ENCODE data around the gene SWT1. TPM values are rescaled to one million over a fixed set of nuclear protein-coding genes. Genes with fewer than 3 reads are reported as not detected.

SWT1 gene
- total RNA-seq, 3 donors from 2014 or later (not counting 1 experiment from before 2014, with no cell fraction given) = 4.0 to 5.3 (median 5.1) TPM

DNA sequence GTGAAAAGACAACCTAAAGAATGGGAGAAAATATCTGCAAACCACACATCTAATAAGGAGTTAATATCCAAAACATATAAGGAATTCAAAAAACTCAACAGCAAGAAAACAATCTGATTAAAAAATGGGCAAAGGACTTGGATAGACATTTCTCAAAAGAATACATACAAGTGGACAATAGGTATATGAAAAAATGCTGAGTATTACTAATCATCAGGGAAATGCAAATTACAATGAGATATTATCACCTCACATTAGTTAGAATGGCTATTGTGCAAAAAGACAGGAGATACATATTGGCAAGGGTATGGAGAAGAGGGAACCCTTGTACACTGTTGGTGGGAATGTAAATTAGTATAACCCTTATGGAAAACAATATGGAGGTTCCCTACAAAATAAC is 45.1 kb upstream of the SWT1 start:
- DNase-seq (no peak), ATAC-seq (no peak)
- Mint-ChIP-seq H3K4me3 (no peak overlapping the region), H3K4me1 (no peaks in the 10 kb centered on the region), H3K9me3 (peaks cover 4 to 8% of the 10 kb centered on the region in 2 donors), H3K27ac (no peak overlapping the region), H3K27me3 (ENCODE audit: low read depth in 2 of 2) (no peaks in the 10 kb centered on the region), H3K36me3 (peaks cover 18% of the 10 kb centered on the region)
- H3K36me3 ChIP-seq (ENCODE audit: control insufficient read depth, insufficient read depth, low read length) = peaks cover 2% of the 10 kb centered on the region
- no peaks in the 10 kb centered on the region for H3K27me3 ChIP-seq (ENCODE audit: control insufficient read depth, insufficient read depth, low read length)
- intact Hi-C loops (cut with micrococcal nuclease) = no loop called here
- TF ChIP-seq, protein P1, sequence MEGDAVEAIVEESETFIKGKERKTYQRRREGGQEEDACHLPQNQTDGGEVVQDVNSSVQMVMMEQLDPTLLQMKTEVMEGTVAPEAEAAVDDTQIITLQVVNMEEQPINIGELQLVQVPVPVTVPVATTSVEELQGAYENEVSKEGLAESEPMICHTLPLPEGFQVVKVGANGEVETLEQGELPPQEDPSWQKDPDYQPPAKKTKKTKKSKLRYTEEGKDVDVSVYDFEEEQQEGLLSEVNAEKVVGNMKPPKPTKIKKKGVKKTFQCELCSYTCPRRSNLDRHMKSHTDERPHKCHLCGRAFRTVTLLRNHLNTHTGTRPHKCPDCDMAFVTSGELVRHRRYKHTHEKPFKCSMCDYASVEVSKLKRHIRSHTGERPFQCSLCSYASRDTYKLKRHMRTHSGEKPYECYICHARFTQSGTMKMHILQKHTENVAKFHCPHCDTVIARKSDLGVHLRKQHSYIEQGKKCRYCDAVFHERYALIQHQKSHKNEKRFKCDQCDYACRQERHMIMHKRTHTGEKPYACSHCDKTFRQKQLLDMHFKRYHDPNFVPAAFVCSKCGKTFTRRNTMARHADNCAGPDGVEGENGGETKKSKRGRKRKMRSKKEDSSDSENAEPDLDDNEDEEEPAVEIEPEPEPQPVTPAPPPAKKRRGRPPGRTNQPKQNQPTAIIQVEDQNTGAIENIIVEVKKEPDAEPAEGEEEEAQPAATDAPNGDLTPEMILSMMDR (IDR thresholded peaks at IDR 0.05) = no peak
- no peaks in the 10 kb centered on the region for H3K4me1 ChIP-seq (ENCODE audit: control insufficient read depth, insufficient read depth, low read length)
- H3K27ac ChIP-seq (ENCODE audit: low read length) = no peak overlapping the region
- no peak overlapping the region for H3K4me3 ChIP-seq (ENCODE audit: low read length)
- H3K9me3 ChIP-seq (ENCODE audit: control insufficient read depth, insufficient read depth, low read length) = peaks cover 12% of the 10 kb centered on the region

DNA sequence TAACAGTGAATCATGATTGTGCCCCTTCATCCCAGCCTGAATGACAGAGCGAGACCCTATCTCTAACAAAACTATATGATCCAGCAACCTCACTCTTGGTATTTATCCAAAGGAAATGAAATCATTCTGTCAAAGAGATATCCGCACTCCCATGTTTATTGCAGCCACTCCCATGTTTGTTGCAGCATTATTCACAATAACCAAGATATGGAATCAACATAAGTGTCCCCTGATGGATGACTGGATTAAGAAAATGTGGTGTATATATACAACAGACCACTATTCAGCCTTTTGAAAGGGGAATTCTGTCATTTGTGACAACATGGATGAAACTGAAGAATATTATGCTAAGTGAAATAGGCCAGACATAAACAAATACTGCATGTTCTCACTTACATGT is 44.6 kb upstream of the SWT1 start:
- Mint-ChIP-seq H3K36me3 (peaks cover 18% of the 10 kb centered on the region), H3K4me3 (no peak overlapping the region), H3K9me3 (peaks cover 4 to 8% of the 10 kb centered on the region in 2 donors), H3K27me3 (ENCODE audit: low read depth in 2 of 2) (no peaks in the 10 kb centered on the region), H3K27ac (no peak overlapping the region), H3K4me1 (no peaks in the 10 kb centered on the region)
- 97% methylated on average over 2 of the region's 2 CpGs for WGBS (ENCODE audit: insufficient coverage)
- no peak overlapping the region for H3K4me3 ChIP-seq (ENCODE audit: low read length)
- H3K27ac ChIP-seq (ENCODE audit: low read length) = no peak overlapping the region
- no peaks in the 10 kb centered on the region for H3K4me1 ChIP-seq (ENCODE audit: control insufficient read depth, insufficient read depth, low read length)
- TF ChIP-seq, protein P1 (IDR thresholded peaks at IDR 0.05) = no peak
- DNase-seq (no peak), ATAC-seq (no peak)
- no peaks in the 10 kb centered on the region for H3K27me3 ChIP-seq (ENCODE audit: control insufficient read depth, insufficient read depth, low read length)
- peaks cover 2% of the 10 kb centered on the region for H3K36me3 ChIP-seq (ENCODE audit: control insufficient read depth, insufficient read depth, low read length)
- H3K9me3 ChIP-seq (ENCODE audit: control insufficient read depth, insufficient read depth, low read length) = peaks cover 10% of the 10 kb centered on the region
- intact Hi-C loops (cut with micrococcal nuclease) = no loop called here

DNA sequence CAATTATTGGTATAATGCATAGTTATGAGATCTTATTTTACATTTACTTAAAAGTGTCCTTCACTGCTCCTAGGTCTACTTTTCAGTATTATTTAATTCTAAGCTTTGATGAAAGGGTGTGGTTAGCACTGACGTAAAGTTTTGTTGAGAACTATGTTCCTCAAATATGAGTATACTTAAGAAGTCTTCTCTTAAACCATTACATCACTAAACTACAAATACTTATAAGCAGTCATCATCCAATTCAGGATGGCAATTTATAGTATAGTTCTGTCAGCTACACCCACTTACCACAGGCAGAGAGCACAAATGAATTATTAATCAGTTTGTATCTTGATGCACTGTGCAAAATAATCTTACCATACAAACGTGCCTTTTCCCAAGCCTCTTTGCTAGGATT is 27.3 kb upstream of the SWT1 start:
- no peak overlapping the region for H3K27ac ChIP-seq (ENCODE audit: low read length)
- H3K4me1 ChIP-seq (ENCODE audit: control insufficient read depth, insufficient read depth, low read length) = no peaks in the 10 kb centered on the region
- H3K27me3 ChIP-seq (ENCODE audit: control insufficient read depth, insufficient read depth, low read length) = no peaks in the 10 kb centered on the region
- no peak for DNase-seq
- intact Hi-C loops (cut with micrococcal nuclease) = no loop called here
- no peaks in the 10 kb centered on the region for H3K27me3 Mint-ChIP-seq (ENCODE audit: low read depth in 2 of 2)
- no peaks in the 10 kb centered on the region for H3K9me3 Mint-ChIP-seq
- H3K9me3 ChIP-seq (ENCODE audit: control insufficient read depth, insufficient read depth, low read length) = peaks cover 3% of the 10 kb centered on the region
- WGBS (ENCODE audit: insufficient coverage) = 100% methylated on average over 1 of the region's 2 CpGs
- peaks cover 19% of the 10 kb centered on the region for H3K36me3 Mint-ChIP-seq
- no peak overlapping the region for H3K27ac Mint-ChIP-seq
- H3K4me1 Mint-ChIP-seq = no peaks in the 10 kb centered on the region
- TF ChIP-seq, protein P1 (IDR thresholded peaks at IDR 0.05) = no peak
- no peak overlapping the region for H3K4me3 ChIP-seq (ENCODE audit: low read length)
- H3K4me3 Mint-ChIP-seq = no peak overlapping the region
- H3K36me3 ChIP-seq (ENCODE audit: control insufficient read depth, insufficient read depth, low read length) = peaks cover 39% of the 10 kb centered on the region
- ATAC-seq = no peak

DNA sequence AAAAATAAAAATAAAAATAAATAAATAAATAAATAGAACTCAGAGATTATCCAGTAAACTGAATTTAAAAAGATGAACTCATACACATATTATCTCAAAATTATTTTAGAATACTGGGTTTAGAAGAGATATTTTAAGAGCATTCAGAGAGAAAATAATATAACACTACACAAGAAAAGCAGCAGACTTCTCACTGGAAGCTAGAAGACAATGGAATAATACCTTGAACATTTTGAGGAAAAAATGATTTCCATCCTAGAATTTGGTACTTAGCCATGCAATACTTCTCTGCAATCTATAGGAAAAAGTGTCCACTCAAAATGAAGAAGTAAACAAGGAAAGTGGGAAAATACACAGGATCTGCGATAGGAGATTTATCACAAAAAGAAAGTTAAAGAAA is 24.4 kb upstream of the SWT1 start:
- Histone ChIP-seq H3K27me3 (ENCODE audit: control insufficient read depth, insufficient read depth, low read length) (no peaks in the 10 kb centered on the region), H3K36me3 (ENCODE audit: control insufficient read depth, insufficient read depth, low read length) (peaks cover 35% of the 10 kb centered on the region), H3K27ac (ENCODE audit: low read length) (no peak overlapping the region), H3K9me3 (ENCODE audit: control insufficient read depth, insufficient read depth, low read length) (peaks cover 3% of the 10 kb centered on the region), H3K4me1 (ENCODE audit: control insufficient read depth, insufficient read depth, low read length) (no peaks in the 10 kb centered on the region), H3K4me3 (ENCODE audit: low read length) (no peak overlapping the region)
- H3K9me3 Mint-ChIP-seq = no peaks in the 10 kb centered on the region
- no peak overlapping the region for H3K4me3 Mint-ChIP-seq
- H3K27me3 Mint-ChIP-seq (ENCODE audit: low read depth in 2 of 2) = no peaks in the 10 kb centered on the region
- no peaks in the 10 kb centered on the region for H3K4me1 Mint-ChIP-seq
- H3K36me3 Mint-ChIP-seq = peaks cover 21% of the 10 kb centered on the region
- H3K27ac Mint-ChIP-seq = no peak overlapping the region
- intact Hi-C loops (cut with micrococcal nuclease) = no loop called here
- ATAC-seq (no peak), DNase-seq (no peak)
- 86% methylated on average over 1 of the region's 1 CpG for WGBS (ENCODE audit: insufficient coverage)
- TF ChIP-seq, protein P1 (IDR thresholded peaks at IDR 0.05) = no peak
